ENCODE data around the gene TNS4.

Gene TNS4

DNA sequence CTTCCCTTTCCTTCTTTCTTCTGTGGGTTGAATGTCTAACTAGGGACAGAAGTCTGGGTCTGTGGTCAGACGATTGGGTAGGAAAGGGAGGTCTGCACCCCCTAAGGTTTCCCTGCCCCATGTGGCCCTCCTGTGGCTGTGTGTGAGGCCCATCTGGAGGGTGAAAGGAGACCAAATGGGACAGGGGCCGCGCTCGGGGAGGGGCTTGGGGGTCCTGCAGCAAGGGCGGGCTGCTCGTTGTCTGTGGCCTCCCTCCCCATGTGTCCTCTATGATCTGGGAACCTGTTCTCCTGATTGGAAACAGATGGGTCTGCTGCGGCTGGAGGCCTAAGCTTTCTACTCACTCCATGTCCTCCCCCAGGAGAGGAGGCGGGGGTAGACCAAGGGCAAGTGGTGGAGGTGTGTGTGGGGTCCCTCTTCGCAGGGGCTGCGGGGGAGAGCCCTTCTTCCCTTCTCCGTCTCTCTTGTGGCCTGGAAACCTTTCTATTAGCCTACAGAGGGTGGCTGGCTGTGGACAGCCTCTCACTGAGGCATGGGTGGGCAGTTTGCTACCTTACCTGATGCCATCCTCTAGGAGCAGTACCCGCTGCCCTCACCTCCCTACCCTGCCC is 39.6 kb downstream of the TNS4 start:
- no peak overlapping the region for H2AFZ ChIP-seq (ENCODE audit: low read length)
- no peak overlapping the region for H3K4me2 ChIP-seq (ENCODE audit: low read depth, low read length)
- no peaks in the 10 kb centered on the region for H3K9me3 ChIP-seq (replicated peaks; ENCODE audit: insufficient read depth, low read length)
- H3F3A ChIP-seq (ENCODE audit: insufficient read depth, low read length), result no peaks in the 10 kb centered on the region
- H3K9ac ChIP-seq (ENCODE audit: low read length), result no peak overlapping the region
- H4K20me1 ChIP-seq (ENCODE audit: insufficient read depth, low read length), result no peaks in the 10 kb centered on the region
- H3K36me3 ChIP-seq (replicated peaks; ENCODE audit: insufficient read depth, low read length), result no peaks in the 10 kb centered on the region
- TF ChIP-seq EZH2phosphoT487 (IDR thresholded peaks at IDR 0.05; ENCODE audit: low read length), result no peak
- TF ChIP-seq EZH2 (optimal IDR thresholded peaks at IDR 0.05; ENCODE audit: low read depth, low read length), result no peak
- TF ChIP-seq, protein P1, sequence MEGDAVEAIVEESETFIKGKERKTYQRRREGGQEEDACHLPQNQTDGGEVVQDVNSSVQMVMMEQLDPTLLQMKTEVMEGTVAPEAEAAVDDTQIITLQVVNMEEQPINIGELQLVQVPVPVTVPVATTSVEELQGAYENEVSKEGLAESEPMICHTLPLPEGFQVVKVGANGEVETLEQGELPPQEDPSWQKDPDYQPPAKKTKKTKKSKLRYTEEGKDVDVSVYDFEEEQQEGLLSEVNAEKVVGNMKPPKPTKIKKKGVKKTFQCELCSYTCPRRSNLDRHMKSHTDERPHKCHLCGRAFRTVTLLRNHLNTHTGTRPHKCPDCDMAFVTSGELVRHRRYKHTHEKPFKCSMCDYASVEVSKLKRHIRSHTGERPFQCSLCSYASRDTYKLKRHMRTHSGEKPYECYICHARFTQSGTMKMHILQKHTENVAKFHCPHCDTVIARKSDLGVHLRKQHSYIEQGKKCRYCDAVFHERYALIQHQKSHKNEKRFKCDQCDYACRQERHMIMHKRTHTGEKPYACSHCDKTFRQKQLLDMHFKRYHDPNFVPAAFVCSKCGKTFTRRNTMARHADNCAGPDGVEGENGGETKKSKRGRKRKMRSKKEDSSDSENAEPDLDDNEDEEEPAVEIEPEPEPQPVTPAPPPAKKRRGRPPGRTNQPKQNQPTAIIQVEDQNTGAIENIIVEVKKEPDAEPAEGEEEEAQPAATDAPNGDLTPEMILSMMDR (IDR thresholded peaks at IDR 0.05; ENCODE audit: low read length), result no peak
- no peaks in the 10 kb centered on the region for H3K9me2 ChIP-seq (replicated peaks; ENCODE audit: insufficient read depth, low read length)
- DNase-seq, result no peak
- H3K4me1 ChIP-seq (ENCODE audit: low read length), result no peaks in the 10 kb centered on the region
- H3K4me3 ChIP-seq (ENCODE audit: low read length), result no peak overlapping the region
- H3K27ac ChIP-seq (ENCODE audit: low read length), result no peak overlapping the region
- H3K79me2 ChIP-seq (ENCODE audit: low read length), result no peaks in the 10 kb centered on the region
- peaks cover 70% of the 10 kb centered on the region for H3K27me3 ChIP-seq (replicated peaks; ENCODE audit: insufficient read depth, low read length)

DNA sequence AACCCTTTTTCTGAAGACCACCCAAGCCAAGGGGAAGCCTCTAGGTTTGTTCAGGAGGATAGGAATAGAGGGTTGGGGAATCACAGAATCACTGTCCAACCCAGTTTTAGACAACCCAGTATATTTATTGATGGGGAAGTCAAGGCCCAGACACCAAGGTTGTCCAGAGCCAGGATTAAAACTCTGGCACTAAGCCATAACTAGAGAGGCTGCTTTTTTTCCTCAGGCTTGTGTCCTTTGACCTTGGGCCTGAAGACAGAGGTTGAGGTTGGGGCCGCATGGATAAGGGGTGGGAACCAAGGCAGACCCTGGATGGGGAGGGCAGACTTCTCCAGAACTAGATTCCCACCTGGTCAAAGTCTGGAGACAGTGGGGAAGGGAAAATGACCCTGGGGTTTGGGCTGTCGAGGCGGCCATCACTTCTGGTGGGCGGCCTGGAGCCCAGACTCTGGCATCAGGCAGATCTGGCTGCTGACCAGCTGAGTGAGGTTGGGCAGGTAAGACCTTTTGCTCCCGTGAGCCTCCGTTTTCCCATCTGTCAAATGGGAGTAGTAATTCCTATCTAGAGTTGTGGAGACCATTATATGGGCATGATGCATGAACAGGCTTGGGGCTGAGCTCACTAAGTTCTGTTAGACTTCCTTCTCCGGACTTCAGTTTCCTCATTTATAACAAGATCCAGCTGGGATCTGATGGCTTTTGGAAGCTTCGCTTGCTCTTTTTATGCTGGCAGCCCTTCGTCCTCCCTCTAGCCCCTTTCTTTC is 40.3 kb downstream of the TNS4 start:
- no peak overlapping the region for H3K4me2 ChIP-seq (ENCODE audit: low read depth, low read length)
- no peaks in the 10 kb centered on the region for H3K9me3 ChIP-seq (replicated peaks; ENCODE audit: insufficient read depth, low read length)
- H3K4me3 ChIP-seq (ENCODE audit: low read length), result no peak overlapping the region
- no peak overlapping the region for H3K9ac ChIP-seq (ENCODE audit: low read length)
- no peaks in the 10 kb centered on the region for H4K20me1 ChIP-seq (ENCODE audit: insufficient read depth, low read length)
- no peak overlapping the region for H3K27ac ChIP-seq (ENCODE audit: low read length)
- no peaks in the 10 kb centered on the region for H3K4me1 ChIP-seq (ENCODE audit: low read length)
- H3K27me3 ChIP-seq (replicated peaks; ENCODE audit: insufficient read depth, low read length), result peaks cover 70% of the 10 kb centered on the region
- H3K36me3 ChIP-seq (replicated peaks; ENCODE audit: insufficient read depth, low read length), result no peaks in the 10 kb centered on the region
- DNase-seq, result no peak
- H3K79me2 ChIP-seq (ENCODE audit: low read length), result no peaks in the 10 kb centered on the region
- no peaks in the 10 kb centered on the region for H3K9me2 ChIP-seq (replicated peaks; ENCODE audit: insufficient read depth, low read length)
- H3F3A ChIP-seq (ENCODE audit: insufficient read depth, low read length), result no peaks in the 10 kb centered on the region
- TF ChIP-seq EZH2phosphoT487 (IDR thresholded peaks at IDR 0.05; ENCODE audit: low read length) (no peak), EZH2 (optimal IDR thresholded peaks at IDR 0.05; ENCODE audit: low read depth, low read length) (no peak)
- TF ChIP-seq, protein P1 (IDR thresholded peaks at IDR 0.05; ENCODE audit: low read length), result no peak
- H2AFZ ChIP-seq (ENCODE audit: low read length), result no peak overlapping the region

DNA sequence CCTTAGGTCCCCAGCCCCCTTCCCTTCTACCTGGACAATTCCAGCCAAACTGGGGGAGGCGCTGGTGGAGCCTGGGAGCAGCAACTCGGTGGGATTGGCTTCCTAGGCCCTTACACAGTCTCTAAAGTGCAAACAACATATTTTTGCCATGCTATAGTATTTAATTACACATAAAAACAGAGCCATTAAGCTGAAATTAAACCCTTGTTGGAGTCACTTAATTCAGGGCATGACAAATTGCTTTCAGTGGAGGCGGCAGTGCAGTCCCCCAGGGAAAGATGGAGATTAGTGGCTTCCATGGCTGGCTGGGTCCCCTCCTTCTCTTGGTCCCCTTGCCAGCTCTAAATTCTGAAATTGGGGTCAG is 40.8 kb downstream of the TNS4 start:
- Histone ChIP-seq H3K9ac (ENCODE audit: low read length) (no peak overlapping the region), H2AFZ (ENCODE audit: low read length) (no peak overlapping the region), H3K79me2 (ENCODE audit: low read length) (no peaks in the 10 kb centered on the region), H3K36me3 (replicated peaks; ENCODE audit: insufficient read depth, low read length) (no peaks in the 10 kb centered on the region), H3K9me3 (replicated peaks; ENCODE audit: insufficient read depth, low read length) (no peaks in the 10 kb centered on the region), H3K9me2 (replicated peaks; ENCODE audit: insufficient read depth, low read length) (no peaks in the 10 kb centered on the region), H3K27ac (ENCODE audit: low read length) (no peak overlapping the region), H3K4me2 (ENCODE audit: low read depth, low read length) (no peak overlapping the region), H3K4me1 (ENCODE audit: low read length) (no peaks in the 10 kb centered on the region), H3F3A (ENCODE audit: insufficient read depth, low read length) (no peaks in the 10 kb centered on the region), H4K20me1 (ENCODE audit: insufficient read depth, low read length) (no peaks in the 10 kb centered on the region), H3K4me3 (ENCODE audit: low read length) (no peak overlapping the region), H3K27me3 (replicated peaks; ENCODE audit: insufficient read depth, low read length) (peaks cover 70% of the 10 kb centered on the region)
- DNase-seq, result no peak
- TF ChIP-seq EZH2 (optimal IDR thresholded peaks at IDR 0.05; ENCODE audit: low read depth, low read length) (no peak), EZH2phosphoT487 (IDR thresholded peaks at IDR 0.05; ENCODE audit: low read length) (no peak)
- TF ChIP-seq, protein P1 (IDR thresholded peaks at IDR 0.05; ENCODE audit: low read length), result no peak
